Raji (cell line): ENCODE results near the gene TARBP2.

ENCODE experiments used
- POLR2A ChIP-seq: IDR thresholded peaks from 2 replicates; pipeline ENCODE4 v1.6.1; 2011; ENCODE audit warnings: low read depth, low read length, control low read depth; ENCODE audit not compliant: insufficient read depth

TARBP2 gene

DNA sequence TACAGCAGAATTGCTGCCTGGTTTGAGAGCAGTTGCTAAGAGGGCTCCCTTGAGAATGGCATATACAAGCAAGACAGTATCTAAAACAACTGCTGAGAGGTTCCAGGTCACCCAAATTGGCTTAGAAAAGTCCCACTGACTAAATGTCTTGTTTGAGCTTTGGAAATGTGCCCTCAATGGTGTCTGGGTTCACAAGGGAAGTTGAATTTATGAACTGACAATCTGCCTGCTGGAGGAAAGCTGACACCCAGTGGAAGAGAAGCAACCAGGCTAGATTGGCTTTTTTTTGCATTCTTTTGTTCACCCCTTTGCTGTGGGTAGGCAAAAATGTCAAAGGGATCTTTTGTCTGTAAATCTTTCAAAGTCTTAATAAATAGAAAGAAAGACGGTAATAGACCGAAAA lies 50.8 kb downstream of the TARBP2 start:
- no peak for TF ChIP-seq POLR2A

DNA sequence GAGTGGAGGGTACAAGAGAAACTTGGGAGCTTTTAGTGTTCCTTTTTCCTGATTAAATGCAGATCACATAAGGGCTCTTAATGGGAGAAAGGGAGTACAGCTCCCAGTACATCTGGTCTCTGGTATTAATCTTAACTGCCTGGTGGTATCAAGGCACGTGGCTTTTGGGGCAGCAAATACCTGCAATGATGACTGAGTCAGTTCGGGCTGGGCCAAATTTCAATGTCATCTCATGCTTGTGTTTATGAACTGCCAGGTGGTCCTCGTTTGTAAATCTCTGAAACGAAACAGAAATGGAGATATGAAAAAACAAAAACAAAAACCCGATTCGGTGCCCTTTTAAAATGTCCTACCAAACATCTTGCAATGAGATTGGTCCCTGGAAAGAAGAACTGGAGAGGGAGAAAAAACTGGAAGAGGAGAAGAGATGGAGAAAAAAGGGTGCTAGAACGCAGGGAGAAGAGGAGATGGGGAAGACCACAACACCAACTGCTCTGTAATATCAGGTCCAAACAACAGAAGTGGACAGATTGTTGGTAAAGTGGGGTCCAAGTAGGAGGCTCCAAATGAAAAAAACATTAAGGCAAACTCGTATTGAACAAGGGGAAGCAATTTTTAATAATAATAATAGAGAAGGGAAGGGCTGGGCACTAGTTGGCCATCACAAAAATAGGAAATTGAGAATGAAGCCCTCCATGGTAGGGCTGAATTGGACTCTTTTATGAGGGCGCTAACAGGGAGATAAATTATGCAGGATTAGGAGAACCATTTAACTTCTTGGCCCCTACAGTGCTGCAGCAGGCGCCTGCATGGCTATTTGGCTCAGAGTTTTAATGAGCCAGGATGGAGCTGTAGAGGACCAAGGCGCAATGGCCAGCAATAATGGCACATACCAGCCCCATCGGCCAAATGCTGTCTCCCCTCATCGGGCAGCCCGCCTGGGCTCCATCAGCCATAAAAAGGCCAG lies 51.6 kb downstream of the TARBP2 start:
- no peak for TF ChIP-seq POLR2A
